ENCODE results near the gene TRAPPC4.
"Not testable (repeated sequence)": the region's sequence is repeated elsewhere in the genome, so short reads cannot be mapped to it uniquely, and the experiment has no call there.

The TRAPPC4 gene

GRCh38 chr11:119014209-119014924 is 4.2 kb upstream of the TRAPPC4 start:
- no peak for DNase-seq (ENCODE audit: low spot score)

DNA sequence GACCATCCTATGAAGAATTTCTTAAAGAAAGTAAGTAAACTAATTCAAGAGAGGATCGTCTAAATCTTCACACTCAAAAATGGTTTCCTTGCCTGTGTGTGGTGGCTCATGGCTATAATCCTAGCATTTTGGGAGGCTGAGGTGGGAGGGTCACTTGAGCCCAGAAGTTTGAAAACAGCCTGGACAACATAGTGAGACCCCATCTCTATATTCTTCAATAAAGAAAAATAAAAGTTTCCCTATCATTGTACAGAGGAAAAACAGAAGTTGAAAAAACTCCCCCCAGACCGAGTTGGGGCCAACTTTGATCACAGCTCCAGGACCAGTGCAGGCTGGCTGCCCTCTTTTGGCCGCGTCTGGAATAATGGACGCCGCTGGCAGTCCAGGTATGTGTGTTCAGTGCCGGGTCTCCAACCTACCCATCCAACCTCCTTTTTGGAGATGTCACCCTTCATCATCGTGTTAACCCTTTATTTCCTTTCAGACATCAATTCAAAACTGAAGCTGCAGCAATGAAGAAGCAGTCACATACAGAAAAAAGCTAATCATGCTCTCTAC is 3.4 kb upstream of the TRAPPC4 start:
- no peak for DNase-seq (ENCODE audit: low spot score)

DNA sequence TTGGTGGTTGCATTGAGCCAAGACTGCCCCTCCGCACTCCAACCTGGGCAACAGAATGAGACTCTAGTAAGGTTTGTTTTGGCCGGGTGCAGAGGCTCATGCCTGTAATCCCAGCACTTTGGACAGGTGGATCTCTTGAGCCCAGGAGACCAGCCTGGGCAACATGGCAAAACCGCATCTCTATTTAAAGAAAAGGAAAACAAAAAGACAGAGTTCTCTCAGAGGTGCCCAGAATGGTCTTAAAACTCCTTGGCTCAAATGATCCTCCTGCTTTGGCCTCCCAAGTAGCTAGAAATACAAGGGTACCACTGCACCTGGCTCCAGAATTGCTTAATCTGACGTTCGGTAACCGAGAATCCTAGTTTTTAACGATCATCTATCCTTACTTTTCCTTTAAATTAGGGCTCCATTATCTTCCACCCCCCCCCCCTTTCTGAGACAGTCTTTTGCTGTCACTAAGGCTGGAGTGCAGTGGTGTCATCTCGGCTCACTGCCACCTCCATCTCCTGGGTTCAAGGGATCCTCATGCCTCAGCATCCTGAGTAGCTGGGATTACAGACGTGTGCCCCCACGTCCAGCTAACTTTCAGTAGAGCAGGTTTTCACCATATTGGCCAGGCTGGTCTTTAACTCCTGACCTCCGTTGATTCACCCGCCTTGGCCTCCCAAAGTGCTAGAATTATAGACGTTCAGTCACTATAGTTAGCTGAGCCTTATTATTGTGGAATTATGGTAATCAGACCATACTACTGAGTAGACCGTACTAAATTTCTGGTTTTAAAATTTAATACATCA is 2.2 kb upstream of the TRAPPC4 start:
- no peak for DNase-seq (ENCODE audit: low spot score)

DNA sequence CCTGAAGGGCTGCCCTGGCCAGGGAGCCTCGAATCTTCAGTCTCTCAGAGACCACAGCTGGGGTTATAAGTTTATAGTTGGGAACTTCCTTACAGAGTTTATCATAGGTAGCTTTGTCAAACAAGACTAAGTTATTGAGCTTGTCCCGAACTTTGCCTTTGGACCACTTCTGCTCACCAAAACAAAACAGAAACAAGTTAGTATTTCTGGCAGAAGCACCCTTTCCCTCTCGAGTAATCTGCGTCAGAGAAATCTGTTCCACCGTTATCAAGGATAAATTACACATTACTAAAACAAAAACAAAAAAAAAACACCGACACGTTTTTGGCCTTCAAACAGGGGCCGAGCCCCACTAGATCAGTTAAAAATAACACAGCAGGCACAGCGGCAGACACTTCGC is 1.2 kb upstream of the TRAPPC4 start:
- not testable (repeated sequence) for DNase-seq (ENCODE audit: low spot score)

DNA sequence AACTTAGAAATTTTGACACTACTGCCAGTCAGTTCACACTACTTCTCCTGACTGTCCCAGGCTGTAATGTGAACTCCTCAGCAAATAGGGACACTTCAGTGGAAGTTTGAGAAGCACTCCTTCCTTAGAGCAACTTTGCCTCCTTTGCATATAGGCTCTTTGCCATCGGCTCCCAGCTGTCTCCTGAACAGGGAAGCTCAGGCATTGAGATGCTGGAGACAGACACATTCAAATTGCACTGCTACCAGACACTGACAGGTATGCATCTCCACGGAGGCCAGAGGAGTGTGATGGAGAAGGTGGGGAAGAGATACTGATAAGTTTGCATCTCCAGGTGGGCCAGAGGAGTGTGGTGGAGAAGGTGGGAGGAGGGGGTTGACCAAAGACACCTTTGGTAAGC is 1.4 kb downstream of the TRAPPC4 start:
- DNase-seq (ENCODE audit: low spot score), result no peak

- no peak for DNase-seq (ENCODE audit: low spot score)
These were observed 3.1 kb downstream of the TRAPPC4 start for GRCh38 chr11:119021631-119022030.

GRCh38 chr11:119023741-119024140 is 5.2 kb downstream of the TRAPPC4 start:
- no peak for DNase-seq (ENCODE audit: low spot score)

GRCh38 chr11:119024430-119025098 is 6.0 kb downstream of the TRAPPC4 start:
- no peak for DNase-seq (ENCODE audit: low spot score)

DNA sequence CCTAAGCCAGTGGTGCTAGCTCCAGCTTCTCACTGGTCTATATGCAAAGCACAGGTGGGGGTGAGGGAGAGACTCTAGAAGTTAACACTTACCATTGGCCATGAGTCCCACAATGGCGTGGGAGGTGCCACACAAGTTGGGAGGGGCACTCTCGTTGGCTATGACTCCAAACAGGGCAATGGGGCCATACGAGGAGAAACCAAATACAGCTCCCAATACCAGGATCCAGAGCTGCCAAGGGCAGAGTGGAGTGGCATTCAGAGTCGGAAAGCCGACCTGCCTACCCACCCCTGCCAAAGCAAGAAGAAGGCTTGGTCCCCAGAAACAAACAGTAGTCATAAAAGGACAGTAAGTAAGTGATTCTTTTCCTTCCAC is 6.5 kb downstream of the TRAPPC4 start:
- no peak for DNase-seq (ENCODE audit: low spot score)

DNA sequence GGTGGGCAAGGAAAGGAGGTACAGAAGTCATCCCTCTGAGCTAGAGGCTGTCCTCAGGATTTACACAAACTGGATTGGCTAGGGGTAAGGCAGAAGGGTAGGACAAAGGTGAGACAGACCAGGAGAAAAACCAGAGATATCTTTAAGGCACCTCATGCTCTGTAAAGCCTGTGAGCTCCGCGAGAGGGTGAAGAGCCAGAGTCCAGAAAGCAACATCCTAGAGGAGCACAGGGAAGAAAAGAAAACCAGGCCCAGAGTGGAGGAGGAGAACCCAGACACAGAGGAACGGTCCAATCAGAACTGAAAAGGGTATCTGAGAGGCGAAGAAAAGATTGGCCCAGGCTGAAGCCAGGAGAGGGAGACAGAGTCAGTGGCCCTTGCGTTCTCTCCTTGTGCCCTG is 7.0 kb downstream of the TRAPPC4 start:
- no peak for DNase-seq (ENCODE audit: low spot score)

GRCh38 chr11:119025978-119026766 is 7.6 kb downstream of the TRAPPC4 start:
- DNase-seq (ENCODE audit: low spot score), result no peak

DNA sequence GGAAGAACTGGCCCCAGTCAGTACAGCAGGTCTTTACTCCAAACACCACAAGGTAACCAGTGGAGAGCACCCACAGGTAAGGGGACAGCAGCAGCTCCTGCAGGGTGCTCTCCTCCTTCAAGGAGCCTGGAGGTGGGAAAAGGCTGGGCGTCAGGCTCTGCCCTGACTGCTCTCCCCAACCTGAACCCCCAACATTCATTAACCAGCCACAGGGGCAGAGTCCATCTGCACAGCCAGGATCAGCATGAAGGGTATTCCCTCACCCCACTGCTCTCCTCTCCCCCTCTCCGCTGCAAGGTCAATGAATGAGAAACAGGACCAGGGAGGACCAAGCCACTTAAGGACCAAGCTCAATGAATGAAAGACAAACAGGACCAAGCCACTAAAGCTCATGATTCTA is 8.4 kb downstream of the TRAPPC4 start:
- no peak for DNase-seq (ENCODE audit: low spot score)

GRCh38 chr11:119027561-119028345 is 9.2 kb downstream of the TRAPPC4 start:
- no peak for DNase-seq (ENCODE audit: low spot score)

DNA sequence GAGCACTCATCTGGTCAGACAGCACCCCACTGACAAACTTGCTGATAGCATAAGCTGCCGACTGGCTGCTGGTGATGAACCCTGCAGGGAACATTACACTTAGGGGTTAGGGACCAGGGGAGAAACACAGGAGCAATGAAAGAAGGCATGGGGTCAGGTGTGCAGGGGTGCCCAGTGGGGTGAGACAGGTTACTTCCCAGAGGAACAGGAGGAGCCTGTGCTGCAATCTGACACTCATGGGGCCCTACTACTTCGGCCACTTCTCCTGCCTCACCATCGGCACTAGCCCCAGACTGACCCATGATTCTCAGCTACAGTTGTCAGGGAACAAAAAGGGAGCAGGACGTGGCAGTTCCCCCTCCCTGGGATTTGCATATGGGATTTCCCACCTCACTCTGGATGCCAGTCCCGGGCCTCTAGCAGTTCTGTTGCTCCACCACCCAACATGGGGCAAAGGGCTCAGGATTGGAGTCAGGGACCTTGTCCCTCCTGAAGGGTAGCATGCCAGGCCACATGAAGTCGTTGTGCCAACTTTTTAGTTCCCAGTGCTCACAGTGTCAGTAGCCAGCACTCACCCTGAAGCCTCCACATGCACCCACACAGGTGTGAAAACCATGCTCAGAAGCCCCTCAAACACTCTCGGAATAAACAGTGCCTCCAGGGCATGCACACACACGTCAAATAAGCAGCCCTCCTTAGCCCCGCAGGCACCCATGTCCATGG is 9.9 kb downstream of the TRAPPC4 start:
- no peak for DNase-seq (ENCODE audit: low spot score)

GRCh38 chr11:119029069-119029339 is 10.4 kb downstream of the TRAPPC4 start:
- no peak for DNase-seq (ENCODE audit: low spot score)

DNA sequence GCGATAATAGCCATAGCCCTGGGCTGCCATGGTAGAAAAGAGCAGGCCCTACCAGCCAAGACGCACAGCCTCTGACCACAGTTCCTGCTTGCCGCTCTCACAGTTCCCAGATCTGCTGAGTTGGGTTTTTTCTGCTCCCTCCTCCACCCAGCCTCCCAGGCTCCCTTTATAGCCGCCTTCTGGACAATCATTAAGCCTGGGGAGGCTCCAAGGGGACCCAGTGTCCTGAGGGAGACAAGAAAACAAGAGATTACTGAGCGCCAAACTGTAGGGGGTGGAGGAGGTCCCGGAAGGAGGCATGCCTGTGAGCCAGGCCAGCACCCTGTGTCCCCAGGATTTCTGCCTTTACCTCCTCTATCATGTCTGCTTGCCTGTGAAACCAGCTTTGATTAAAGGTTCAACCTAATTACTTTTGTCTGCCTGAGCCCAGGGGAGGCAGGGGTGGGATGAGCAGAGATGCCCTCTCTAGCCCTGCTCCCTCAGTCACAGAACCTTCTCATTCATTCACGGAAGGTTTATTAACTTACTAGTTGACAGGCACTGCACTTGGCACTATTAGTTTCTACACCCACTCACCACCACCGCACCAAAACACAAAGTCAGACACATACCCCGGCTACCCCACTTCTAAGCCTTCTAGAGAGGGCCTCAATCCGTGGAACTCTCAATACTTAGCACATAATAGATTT is 10.9 kb downstream of the TRAPPC4 start:
- peak; percentile 85 for DNase-seq (ENCODE audit: low spot score)

- DNase-seq (ENCODE audit: low spot score), result no peak
These were observed 11.4 kb downstream of the TRAPPC4 start for GRCh38 chr11:119030029-119030328.

- peak; percentile 91 for DNase-seq (ENCODE audit: low spot score)
These were observed 11.9 kb downstream of the TRAPPC4 start, which contains the start of gene SLC37A4 for GRCh38 chr11:119030329-119031047. TSS of gene SLC37A4 (minus strand) at chr11:119030877.

DNA sequence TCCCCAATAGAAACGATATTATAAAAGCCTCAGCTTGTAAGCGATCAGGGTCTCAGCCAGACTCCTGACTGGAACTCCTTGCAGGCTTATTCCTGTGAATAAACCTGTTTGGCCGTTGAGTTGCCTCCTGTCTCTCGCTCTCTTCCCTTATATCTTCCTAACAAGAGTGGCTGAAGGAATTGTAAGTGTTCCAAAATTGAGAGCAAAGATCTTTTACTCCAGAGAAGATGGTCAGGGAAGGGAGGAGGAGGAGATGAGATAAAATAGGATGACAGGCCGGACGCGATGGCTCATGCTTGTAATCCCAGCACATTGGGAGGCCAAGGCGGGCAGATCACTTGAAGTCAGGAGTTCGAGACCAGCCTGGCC is 13.3 kb downstream of the TRAPPC4 start:
- no peak for DNase-seq (ENCODE audit: low spot score)

GRCh38 chr11:119033421-119033820 is 14.9 kb downstream of the TRAPPC4 start:
- not testable (repeated sequence) for DNase-seq (ENCODE audit: low spot score)
